ENCODE results near the gene CNIH3. TPM values are rescaled to one million over a fixed set of nuclear protein-coding genes. Genes with fewer than 3 reads are reported as not detected.

CNIH3 gene
- total and polyA plus RNA-seq, 2 donors (not counting 3 experiments of a cell fraction or from before 2014, with no cell fraction given) = 1.3 to 2.5 TPM

DNA sequence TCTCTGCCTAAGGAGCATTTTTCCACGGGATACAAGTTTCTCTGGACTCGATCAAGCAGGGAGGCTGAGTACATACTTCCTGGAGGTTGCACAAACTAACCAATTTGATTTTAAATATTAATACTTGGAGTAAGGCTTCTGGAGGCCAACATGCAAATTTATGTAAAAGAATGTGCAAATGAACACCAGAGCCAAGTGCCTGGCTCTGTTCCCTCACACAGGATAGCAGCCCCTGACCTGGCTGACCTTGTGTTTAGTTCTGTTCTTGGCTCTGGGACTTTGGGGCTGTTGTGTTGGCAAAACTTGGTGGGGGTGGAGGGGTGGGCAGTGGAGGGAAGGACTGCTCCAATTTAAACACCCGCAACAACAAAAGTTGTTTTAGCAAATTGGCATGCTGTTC is 34.2 kb downstream of the CNIH3 start:
- Histone ChIP-seq H3K36me3 (ENCODE audit: control insufficient read depth in 2 of 2, extremely low read depth in 1 of 2, insufficient read depth in 2 of 2, low read length in 2 of 2) (no peaks in the 10 kb centered on the region), H3K4me2 (ENCODE audit: insufficient read depth, low read length) (no peak overlapping the region), H3K79me2 (ENCODE audit: control insufficient read depth, insufficient read depth, low read length) (no peaks in the 10 kb centered on the region), H2AFZ (ENCODE audit: low read depth, low read length) (no peak overlapping the region), H3K4me3 (replicated peaks in 1 of 3; ENCODE audit: insufficient read depth in 1 of 3, low read depth in 1 of 3, low read length in 3 of 3) (no peak overlapping the region), H4K20me1 (replicated peaks; ENCODE audit: control insufficient read depth, extremely low read depth, insufficient read depth, low read length) (no peaks in the 10 kb centered on the region), H3K9me1 (replicated peaks; ENCODE audit: control insufficient read depth, extremely low read depth, insufficient read depth, low read length) (no peaks in the 10 kb centered on the region), H3K9ac (replicated peaks; ENCODE audit: extremely low read depth, insufficient read depth, low read length) (no peak overlapping the region), H3K27me3 (ENCODE audit: control insufficient read depth in 2 of 2, insufficient read depth in 2 of 2, low read length in 2 of 2) (no peaks in the 10 kb centered on the region), H3K4me1 (ENCODE audit: control insufficient read depth, extremely low read depth, insufficient read depth, low read length) (peaks cover 11% of the 10 kb centered on the region), H3K27ac (ENCODE audit: insufficient read depth, low read depth, low read length) (no peak overlapping the region), H3K9me3 (replicated peaks; ENCODE audit: control insufficient read depth, insufficient read depth, low read length) (no peaks in the 10 kb centered on the region)
- no TSS peak for BruUV-seq (replicated peaks)
- DNase-seq (ENCODE audit: low read depth, low spot score) (no peak), FAIRE-seq (no peak)
- CTCF ChIA-PET = interaction anchor here (0.8 to 1.5 kb wide), 3 partner anchors 122 to 202 kb away, joined by 3 to 4 read pairs (median 3); no protein-coding TSS in a partner anchor
- POLR2A ChIA-PET = no interaction called here
- dilution Hi-C loops (cut with MboI; ENCODE audit: extremely low pct_ligation_motif_present, low sequenced_read_pairs) (no loop called here), intact Hi-C loops (cut with micrococcal nuclease) (loop anchor here (10.0 kb wide), 1 partner anchor 275 kb away; the partner anchor contains the start of gene DNAH14)
- TF ChIP-seq FOS (IDR thresholded peaks at IDR 0.05; ENCODE audit: borderline replicate concordance, insufficient read depth, low read length) (no peak), POLR2A (IDR thresholded peaks at IDR 0.05; ENCODE audit: low read depth, low read length) (no peak), GATA2 (IDR thresholded peaks at IDR 0.05; ENCODE audit: insufficient read depth, insufficient read length, low read depth, low read length) (no peak), MAX (IDR thresholded peaks at IDR 0.05; ENCODE audit: insufficient read depth, insufficient read length) (no peak), JUN (IDR thresholded peaks at IDR 0.05; ENCODE audit: borderline replicate concordance, insufficient read depth, insufficient read length, low read depth) (no peak), MYC (IDR thresholded peaks at IDR 0.05; ENCODE audit: low read depth, low read length) (no peak), POLR2AphosphoS5 (IDR thresholded peaks at IDR 0.05; ENCODE audit: insufficient read depth, low read depth, low read length) (no peak), EZH2 (IDR thresholded peaks at IDR 0.05; ENCODE audit: borderline replicate concordance, low read depth, low read length, severe bottlenecking) (no peak)
- TF ChIP-seq, protein P1, sequence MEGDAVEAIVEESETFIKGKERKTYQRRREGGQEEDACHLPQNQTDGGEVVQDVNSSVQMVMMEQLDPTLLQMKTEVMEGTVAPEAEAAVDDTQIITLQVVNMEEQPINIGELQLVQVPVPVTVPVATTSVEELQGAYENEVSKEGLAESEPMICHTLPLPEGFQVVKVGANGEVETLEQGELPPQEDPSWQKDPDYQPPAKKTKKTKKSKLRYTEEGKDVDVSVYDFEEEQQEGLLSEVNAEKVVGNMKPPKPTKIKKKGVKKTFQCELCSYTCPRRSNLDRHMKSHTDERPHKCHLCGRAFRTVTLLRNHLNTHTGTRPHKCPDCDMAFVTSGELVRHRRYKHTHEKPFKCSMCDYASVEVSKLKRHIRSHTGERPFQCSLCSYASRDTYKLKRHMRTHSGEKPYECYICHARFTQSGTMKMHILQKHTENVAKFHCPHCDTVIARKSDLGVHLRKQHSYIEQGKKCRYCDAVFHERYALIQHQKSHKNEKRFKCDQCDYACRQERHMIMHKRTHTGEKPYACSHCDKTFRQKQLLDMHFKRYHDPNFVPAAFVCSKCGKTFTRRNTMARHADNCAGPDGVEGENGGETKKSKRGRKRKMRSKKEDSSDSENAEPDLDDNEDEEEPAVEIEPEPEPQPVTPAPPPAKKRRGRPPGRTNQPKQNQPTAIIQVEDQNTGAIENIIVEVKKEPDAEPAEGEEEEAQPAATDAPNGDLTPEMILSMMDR (IDR thresholded peaks at IDR 0.05; ENCODE audit: extremely low read depth in 1 of 2, insufficient read depth in 1 of 2, low read depth in 1 of 2, low read length in 2 of 2) = no peak

Measured in endothelial cell of umbilical vein (primary cell).